T-helper 17 cell (primary cell): ENCODE results near the gene MUC20. TPM values are rescaled to one million over a fixed set of nuclear protein-coding genes. Genes with fewer than 3 reads are reported as not detected.
A peak's percentile ranks its signal among the peaks of the same experiment; 100 is the strongest.
"Not testable (repeated sequence)": the region's sequence is repeated elsewhere in the genome, so short reads cannot be mapped to it uniquely, and the experiment has no call there.

ENCODE experiments used
- ATAC-seq: fragments of 150-1000 bp; cut with Tn5 transposase; 2 replicates; pipeline ENCODE4 v1.10.0; 2021; ENCODE audit warnings: mild to moderate bottlenecking, moderate library complexity
- DNase-seq, 3 donors: peaks; one replicate each; pipeline versions ENCODE4 v3.0.0 to v3.0.0-alpha.2; 2020 to 2021
- H3K9me3 ChIP-seq: one replicate; pipeline ENCODE4 v1.7.0; 2013; ENCODE audit warnings: low read length, mild to moderate bottlenecking; ENCODE audit not compliant: control insufficient read depth, poor library complexity, severe bottlenecking
- H3K27ac Mint-ChIP-seq: one replicate; pipeline ENCODE4 v1.8.0; 2022; ENCODE audit warnings: mild to moderate bottlenecking, moderate library complexity, mixed read lengths
- H3K27me3 Mint-ChIP-seq: one replicate; pipeline ENCODE4 v1.8.0; 2022; ENCODE audit warnings: mixed read lengths
- H3K36me3 Mint-ChIP-seq: one replicate; pipeline ENCODE4 v1.8.0; 2022; ENCODE audit warnings: low read depth, mixed read lengths
- H3K4me1 Mint-ChIP-seq: one replicate; pipeline ENCODE4 v1.8.0; 2022; ENCODE audit warnings: mild to moderate bottlenecking, mixed read lengths
- H3K4me3 Mint-ChIP-seq: one replicate; pipeline ENCODE4 v1.8.0; 2022; ENCODE audit warnings: mild to moderate bottlenecking, moderate library complexity, mixed read lengths
- total RNA-seq, 4 donors: library from RNA in 2 of 4; stranded (reverse) in 2 of 4; gene quantifications; one replicate each; pipeline ENCODE4 v1.2.3 and lab custom pipeline; 2022 to 2026

The MUC20 gene, protein sequence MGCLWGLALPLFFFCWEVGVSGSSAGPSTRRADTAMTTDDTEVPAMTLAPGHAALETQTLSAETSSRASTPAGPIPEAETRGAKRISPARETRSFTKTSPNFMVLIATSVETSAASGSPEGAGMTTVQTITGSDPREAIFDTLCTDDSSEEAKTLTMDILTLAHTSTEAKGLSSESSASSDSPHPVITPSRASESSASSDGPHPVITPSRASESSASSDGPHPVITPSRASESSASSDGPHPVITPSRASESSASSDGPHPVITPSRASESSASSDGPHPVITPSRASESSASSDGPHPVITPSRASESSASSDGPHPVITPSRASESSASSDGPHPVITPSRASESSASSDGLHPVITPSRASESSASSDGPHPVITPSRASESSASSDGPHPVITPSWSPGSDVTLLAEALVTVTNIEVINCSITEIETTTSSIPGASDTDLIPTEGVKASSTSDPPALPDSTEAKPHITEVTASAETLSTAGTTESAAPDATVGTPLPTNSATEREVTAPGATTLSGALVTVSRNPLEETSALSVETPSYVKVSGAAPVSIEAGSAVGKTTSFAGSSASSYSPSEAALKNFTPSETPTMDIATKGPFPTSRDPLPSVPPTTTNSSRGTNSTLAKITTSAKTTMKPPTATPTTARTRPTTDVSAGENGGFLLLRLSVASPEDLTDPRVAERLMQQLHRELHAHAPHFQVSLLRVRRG
- total RNA-seq (10 to 100 TPM in 1 of 2 donors, 1 to 10 TPM in 1; 6.4 to 13.2 TPM), total RNA-seq (lab: John Stamatoyannopoulos, UW) (1.5 to 2.9 reads per million in 2 donors)

DNA sequence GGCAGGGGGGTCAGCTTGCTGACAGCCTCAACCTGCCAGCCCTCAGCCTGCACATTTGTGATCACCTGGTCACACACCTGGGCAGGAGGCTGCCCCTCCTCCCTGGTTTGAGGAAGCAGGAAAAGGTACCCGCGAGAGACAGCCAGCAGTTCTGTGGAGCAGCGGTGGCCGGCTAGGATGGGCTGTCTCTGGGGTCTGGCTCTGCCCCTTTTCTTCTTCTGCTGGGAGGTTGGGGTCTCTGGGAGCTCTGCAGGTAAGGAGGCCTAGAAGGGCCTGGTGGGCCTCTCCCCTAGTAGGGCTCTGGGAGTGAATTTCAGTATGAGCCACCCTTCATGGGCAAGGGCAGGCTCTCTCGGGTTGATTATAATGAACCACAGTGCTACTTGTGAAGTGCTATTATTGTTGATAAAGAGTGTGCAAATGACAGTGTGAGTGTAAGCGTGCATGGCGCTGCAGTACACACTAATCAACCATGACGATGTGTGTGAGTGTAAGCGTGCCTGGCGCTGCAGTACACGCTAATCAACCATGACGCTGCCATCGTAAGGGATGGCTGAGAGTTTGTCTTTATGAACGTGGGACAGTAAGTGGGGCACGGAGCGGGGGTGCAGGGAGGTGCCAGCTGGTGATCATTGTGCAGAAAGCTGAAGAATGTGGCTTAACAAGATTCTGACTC lies at the start of gene MUC20:
MUC20 (plus strand) TSS at position 148 of the 676 bp plus-strand sequence; CDS start at position 178, 30 bp downstream.
- peaks cover 12% of the 10 kb centered on the region for H3K4me1 Mint-ChIP-seq
- H3K27me3 Mint-ChIP-seq, DNase-seq, ATAC-seq, H3K27ac Mint-ChIP-seq, H3K36me3 Mint-ChIP-seq, H3K4me3 Mint-ChIP-seq, H3K9me3 ChIP-seq: not testable (repeated sequence)

DNA sequence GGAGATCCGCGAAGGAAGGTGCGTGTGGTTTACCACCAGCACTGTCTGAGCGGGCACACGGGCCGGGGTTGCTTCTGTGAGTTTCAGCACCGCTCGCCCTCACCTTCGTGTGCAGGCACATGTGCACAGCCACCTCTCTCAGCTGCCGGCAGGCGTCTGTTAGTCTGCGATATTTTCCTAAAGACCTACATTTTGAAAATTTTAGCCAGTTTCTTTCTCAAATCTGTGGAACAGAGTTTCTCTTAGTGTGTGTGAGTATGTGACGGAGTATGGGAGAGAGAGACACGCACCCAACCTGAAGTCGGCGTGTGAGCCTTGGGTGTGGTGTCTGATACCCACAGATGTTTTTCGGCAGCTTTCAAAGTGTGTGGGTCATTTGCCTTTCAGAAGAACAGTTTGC lies 49.5 kb upstream of the MUC20 start:
- ATAC-seq, H3K9me3 ChIP-seq, H3K4me3 Mint-ChIP-seq, H3K36me3 Mint-ChIP-seq, H3K27ac Mint-ChIP-seq, H3K4me1 Mint-ChIP-seq, H3K27me3 Mint-ChIP-seq, DNase-seq: not testable (repeated sequence)

DNA sequence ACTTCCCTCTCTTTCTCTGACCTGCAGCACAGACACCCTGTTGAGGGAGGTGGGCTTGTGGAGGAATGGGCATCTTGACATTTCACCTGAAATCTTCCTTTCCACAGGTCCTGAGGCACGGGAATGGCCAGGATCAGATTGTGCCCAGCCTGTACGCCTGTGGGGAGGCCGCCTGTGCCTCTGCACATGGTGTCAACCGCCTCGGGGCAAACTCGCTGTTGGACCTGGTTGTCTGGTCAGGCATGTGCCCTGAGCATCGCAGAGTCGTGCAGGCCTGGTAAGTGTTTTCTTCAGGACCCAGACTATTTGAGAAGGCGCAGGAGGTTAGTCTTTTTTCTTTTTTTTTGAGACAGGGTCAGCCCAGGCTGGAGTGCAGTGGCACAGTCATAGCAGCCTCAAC lies 47.1 kb upstream of the MUC20 start:
- ATAC-seq, H3K9me3 ChIP-seq, H3K4me3 Mint-ChIP-seq, H3K4me1 Mint-ChIP-seq, H3K27ac Mint-ChIP-seq, DNase-seq, H3K36me3 Mint-ChIP-seq, H3K27me3 Mint-ChIP-seq: not testable (repeated sequence)

DNA sequence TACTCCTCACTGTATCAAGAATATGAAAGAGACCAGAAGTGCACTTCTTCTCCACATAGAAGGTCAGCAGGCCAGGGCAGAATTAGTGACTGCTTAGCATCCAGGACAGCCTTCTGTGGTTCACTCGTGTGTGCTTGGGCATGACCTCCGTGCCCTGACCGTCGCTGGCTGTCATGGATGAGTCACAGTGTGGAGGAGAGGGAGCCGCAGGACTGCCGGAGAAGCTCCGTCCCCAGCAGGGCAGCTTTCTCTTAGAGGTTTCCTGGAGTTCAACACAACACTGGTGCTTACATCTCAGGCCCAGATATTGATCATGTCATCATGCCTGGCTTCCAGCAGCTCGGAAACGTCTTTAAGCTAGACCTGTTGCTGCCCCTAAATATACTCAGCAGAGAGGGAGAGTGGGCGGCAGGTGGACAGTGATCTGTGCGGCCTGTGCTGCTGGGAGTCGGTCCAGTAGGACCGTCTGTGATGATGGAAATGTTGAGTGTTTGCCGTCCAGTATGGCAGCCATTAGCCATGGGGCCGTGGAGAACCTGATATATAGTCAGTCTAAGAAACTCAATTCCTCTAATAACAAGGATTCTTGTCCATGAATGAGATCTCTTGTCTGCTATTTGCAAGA lies 42.3 kb upstream of the MUC20 start:
- H3K9me3 ChIP-seq, H3K4me3 Mint-ChIP-seq, H3K36me3 Mint-ChIP-seq, DNase-seq, H3K4me1 Mint-ChIP-seq, ATAC-seq, H3K27ac Mint-ChIP-seq, H3K27me3 Mint-ChIP-seq: not testable (repeated sequence)

DNA sequence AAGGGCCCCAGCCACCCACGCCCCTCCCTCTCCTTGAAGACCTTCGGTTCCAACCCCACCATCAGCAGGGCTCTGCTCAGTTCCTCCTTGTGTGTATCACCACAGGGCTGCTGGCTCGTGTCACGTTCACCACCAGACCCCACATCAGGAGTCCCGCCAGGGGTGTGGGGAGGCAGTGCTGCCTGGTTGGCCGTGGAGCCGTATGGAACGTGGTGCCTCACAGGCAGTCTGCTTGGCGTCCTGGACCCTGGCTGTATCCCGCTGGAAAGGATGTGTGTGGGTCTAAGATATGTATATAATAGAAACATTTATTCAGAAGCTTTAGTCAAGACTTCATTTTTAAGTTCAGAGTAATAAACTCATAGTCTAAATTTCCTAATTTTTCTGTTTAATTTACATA lies 40.1 kb upstream of the MUC20 start:
- ATAC-seq = not testable (repeated sequence)

DNA sequence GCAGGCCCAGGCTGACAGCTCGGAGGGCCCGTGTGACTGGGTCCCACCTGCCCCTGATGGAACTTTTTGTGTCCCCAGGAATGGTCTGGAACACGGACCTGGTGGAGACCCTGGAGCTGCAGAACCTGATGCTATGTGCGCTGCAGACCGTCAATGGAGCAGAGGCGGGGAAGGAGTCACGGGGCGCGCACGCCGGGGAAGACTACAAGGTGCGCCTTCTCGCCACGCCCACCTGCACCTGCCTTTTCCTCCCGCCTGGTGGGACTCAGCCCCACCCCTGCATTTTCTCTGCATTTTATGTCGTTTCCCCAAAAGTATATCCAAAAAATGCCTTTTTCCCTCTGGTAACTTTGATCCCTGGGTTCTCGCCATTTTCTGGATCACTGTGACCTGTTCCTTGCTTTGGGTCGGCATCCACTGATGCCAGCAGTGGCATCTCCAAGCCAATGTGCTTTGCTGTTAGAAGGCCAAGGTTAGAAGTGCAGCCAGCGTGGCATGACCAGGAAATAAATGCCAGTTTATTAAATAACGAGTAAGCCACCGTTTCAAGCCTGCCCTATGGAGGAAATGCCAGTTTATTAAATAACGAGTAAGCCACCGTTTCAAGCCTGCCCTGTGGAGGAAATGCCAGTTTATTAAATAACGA lies 39.2 kb upstream of the MUC20 start:
- not testable (repeated sequence) for H3K36me3 Mint-ChIP-seq, H3K4me1 Mint-ChIP-seq, DNase-seq, H3K27ac Mint-ChIP-seq, ATAC-seq, H3K27me3 Mint-ChIP-seq, H3K4me3 Mint-ChIP-seq, H3K9me3 ChIP-seq

More for the DNA sequence above, 40.1 kb upstream of the MUC20 start:
- H3K9me3 ChIP-seq, H3K36me3 Mint-ChIP-seq, DNase-seq, H3K4me1 Mint-ChIP-seq, H3K27me3 Mint-ChIP-seq, H3K4me3 Mint-ChIP-seq, H3K27ac Mint-ChIP-seq: not testable (repeated sequence)

DNA sequence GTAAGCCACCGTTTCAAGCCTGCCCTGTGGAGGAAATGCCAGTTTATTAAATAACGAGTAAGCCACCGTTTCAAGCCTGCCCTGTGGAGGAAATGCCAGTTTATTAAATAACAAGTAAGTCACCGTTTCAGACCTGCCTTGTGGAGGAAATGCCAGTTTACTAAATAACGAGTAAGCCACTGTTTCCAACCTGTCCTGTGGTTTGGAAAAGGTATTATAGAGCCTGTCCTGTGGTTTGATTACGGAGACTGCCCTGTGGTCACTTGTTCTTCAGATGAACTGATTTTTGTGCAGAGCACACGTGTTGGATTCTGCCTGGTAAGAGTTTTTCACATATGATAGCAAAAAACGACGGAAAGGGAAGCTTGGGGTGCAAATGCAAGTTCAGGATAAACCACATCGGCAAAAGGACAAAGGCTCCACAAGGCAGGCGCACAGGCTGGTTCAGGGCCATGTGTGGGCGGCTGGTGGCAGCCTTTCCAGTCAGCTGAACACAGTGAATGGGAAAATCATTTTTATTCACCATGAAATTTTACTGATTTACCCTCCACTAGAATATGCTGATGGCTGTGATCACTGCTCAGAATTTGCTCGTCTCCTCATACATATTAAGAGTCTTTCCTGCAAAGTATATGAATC lies 38.6 kb upstream of the MUC20 start:
- H3K4me1 Mint-ChIP-seq, H3K4me3 Mint-ChIP-seq, ATAC-seq, DNase-seq, H3K9me3 ChIP-seq, H3K36me3 Mint-ChIP-seq, H3K27me3 Mint-ChIP-seq, H3K27ac Mint-ChIP-seq: not testable (repeated sequence)

DNA sequence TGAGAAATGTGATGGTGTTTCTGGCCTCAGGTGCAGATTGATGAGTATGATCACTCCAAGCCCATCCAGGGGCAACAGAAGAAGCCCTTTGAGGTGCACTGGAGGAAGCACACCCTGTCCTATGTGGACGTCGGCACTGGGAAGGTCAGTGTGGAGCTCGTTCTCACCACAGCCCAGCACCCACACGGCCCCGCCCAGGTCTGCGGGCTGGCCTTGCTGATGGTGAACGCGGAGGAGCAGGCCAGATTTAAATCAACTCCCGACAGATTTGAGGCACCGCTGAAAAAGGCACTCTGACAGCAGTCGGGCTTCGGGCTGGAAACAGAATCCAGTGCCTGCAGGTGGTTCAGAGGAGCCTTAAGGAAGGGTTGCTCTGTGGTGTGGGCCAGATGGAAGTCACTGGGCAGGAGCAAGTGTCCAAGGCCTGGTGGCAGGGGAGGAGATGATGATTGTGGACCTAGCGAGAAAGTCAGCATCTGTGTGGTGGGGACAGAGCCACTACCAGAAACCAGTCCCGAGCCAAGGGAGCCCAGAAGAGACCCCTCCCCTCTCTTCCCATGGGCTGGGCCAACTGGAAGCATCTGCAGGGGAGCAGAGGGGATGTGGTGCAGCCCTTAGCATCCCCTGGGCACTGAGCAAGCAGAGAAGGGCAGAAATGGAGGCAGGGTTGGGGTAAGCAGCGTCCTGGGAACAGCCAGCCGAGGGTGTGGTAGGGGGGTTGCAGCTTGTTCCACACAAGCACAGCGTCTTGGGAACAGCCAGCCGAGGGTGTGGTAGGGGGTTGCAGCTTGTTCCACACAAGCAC lies 36.9 kb upstream of the MUC20 start:
- not testable (repeated sequence) for H3K9me3 ChIP-seq, H3K4me3 Mint-ChIP-seq, H3K36me3 Mint-ChIP-seq, ATAC-seq, H3K4me1 Mint-ChIP-seq, H3K27me3 Mint-ChIP-seq, DNase-seq
- peak overlapping the region; percentile 67 for H3K27ac Mint-ChIP-seq

DNA sequence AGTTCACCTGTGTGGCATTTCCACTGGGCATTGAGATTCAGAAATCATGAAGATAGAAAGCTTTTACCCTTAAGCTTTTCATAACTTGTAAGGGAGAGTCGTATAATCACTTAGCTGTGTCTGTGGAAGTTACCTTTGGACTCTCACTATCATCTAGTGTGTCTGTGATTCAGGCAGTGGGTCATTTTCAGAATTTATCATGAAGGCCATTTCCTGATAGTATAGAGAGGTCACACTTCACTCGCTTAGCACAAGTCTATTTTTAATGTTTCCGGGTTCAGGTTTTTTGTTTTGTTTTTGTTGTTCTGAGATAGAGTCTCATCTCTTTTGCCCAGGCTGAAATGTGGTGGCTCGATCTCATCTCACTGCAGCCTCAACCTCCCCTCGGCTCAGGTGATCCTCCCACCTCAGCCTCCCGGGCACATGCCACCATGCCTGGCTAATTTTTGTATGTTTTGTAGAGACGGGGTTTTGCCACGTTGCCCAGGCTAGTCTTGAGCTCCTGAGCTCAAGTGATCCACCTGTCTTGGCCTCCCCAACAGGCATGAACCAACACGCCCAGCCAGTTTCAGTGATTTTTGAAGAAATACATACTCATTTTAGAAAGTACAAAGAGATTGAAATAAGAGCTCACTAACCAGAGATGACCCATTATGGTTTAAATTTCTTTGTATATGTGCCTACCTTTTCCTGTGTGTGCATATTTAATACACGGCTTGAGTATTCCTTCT lies 36.1 kb upstream of the MUC20 start:
- not testable (repeated sequence) for DNase-seq, H3K4me3 Mint-ChIP-seq, ATAC-seq, H3K27me3 Mint-ChIP-seq, H3K4me1 Mint-ChIP-seq, H3K36me3 Mint-ChIP-seq, H3K9me3 ChIP-seq
- H3K27ac Mint-ChIP-seq = peak overlapping the region; percentile 67

DNA sequence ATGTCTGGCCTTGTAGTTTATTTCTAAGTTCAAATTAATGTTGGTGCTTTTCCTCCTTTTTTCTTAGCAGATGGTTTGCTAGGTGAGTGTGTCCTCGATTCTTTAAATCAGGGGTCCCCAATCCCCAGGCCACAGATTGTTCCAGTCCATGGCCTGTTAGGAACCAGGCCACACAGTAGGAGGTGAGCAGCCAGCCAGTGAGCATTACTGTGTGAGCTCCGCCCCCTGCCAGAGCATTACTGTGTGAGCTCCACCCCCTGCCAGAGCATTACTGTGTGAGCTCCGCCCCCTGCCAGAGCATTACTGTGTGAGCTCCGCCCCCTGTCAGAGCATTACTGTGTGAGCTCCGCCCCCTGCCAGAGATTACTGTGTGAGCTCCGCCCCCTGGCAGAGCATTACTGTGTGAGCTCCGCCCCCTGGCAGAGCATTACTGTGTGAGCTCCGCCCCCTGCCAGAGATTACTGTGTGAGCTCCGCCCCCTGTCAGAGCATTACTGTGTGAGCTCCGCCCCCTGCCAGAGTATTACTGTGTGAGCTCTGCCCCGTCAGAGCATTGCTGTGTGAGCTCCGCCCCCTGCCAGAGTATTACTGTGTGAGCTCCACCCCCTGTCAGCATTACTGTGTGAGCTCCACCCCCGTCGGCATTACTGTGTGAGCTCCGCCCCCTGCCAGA lies 34.1 kb upstream of the MUC20 start:
- H3K27ac Mint-ChIP-seq, H3K4me3 Mint-ChIP-seq, H3K4me1 Mint-ChIP-seq, ATAC-seq, DNase-seq, H3K27me3 Mint-ChIP-seq, H3K36me3 Mint-ChIP-seq, H3K9me3 ChIP-seq: not testable (repeated sequence)

DNA sequence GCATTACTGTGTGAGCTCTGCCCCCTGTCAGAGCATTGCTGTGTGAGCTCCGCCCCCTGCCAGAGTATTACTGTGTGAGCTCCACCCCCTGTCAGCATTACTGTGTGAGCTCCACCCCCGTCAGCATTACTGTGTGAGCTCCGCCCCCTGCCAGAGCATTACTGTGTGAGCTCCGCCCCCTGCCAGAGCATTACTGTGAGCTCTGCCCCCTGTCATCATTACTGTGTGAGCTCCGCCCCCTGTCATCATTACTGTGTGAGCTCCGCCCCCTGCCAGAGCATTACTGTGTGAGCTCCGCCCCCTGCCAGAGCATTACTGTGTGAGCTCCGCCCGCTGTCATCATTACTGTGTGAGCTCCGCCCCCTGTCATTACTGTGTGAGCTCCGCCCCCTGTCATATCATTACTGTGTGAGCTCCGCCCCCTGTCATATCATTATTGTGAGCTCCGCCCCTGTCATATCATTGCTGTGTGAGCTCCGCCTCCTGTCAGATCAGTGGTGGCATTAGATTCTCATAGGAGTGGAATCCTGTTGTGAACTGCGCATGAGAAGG lies 33.5 kb upstream of the MUC20 start:
- not testable (repeated sequence) for H3K4me1 Mint-ChIP-seq, H3K27ac Mint-ChIP-seq, H3K27me3 Mint-ChIP-seq, H3K9me3 ChIP-seq, H3K36me3 Mint-ChIP-seq, H3K4me3 Mint-ChIP-seq
- peak; percentile 37 for ATAC-seq
- DNase-seq = peak in 1 of 3 donors; percentile 35
